WTC11 (cell line): ENCODE data around the gene DHRSX. TPM values are rescaled to one million over a fixed set of nuclear protein-coding genes. Genes with fewer than 3 reads are reported as not detected.
"Not testable (repeated sequence)": the region's sequence is repeated elsewhere in the genome, so short reads cannot be mapped to it uniquely, and the experiment has no call there.

ENCODE experiments used
- ATAC-seq: fragments of 200-7000 bp; cut with Tn5 transposase; 2 replicates; pipeline ENCODE4 v1.10.0; 2021; ENCODE audit warnings: mild to moderate bottlenecking, moderate library complexity
- CTCF ChIA-PET: fragments of 300-600 bp; sonication (Branson Sonifier 250); formaldehyde crosslinking; loops from one replicate; lab custom pipeline; 2021; ENCODE audit warnings: antibody characterized with exemption; lab: Charles Lee
- POLR2A ChIA-PET: fragments of 350-600 bp; sonication (Branson Sonifier 250); formaldehyde crosslinking; loops from one replicate; lab custom pipeline; 2021; ENCODE audit warnings: antibody characterized with exemption; lab: Charles Lee
- DNase-seq: peaks from one replicate; pipeline ENCODE4 v3.0.0; 2021; ENCODE audit warnings: low spot score
- H3K27ac Mint-ChIP-seq: 2 replicates; pipeline ENCODE4 v1.8.0; 2021; ENCODE audit warnings: mixed read lengths
- H3K27me3 Mint-ChIP-seq: 2 replicates; pipeline ENCODE4 v1.8.0; 2021; ENCODE audit warnings: low read depth, mild to moderate bottlenecking, moderate library complexity, mixed read lengths
- H3K36me3 Mint-ChIP-seq: 2 replicates; pipeline ENCODE4 v1.8.0; 2021; ENCODE audit warnings: mixed read lengths
- H3K4me1 Mint-ChIP-seq: 2 replicates; pipeline ENCODE4 v1.8.0; 2022; ENCODE audit warnings: mixed read lengths
- H3K4me3 Mint-ChIP-seq: 2 replicates; pipeline ENCODE4 v1.8.0; 2021; ENCODE audit warnings: mild to moderate bottlenecking, moderate library complexity, mixed read lengths
- H3K9me3 Mint-ChIP-seq: 2 replicates; pipeline ENCODE4 v1.8.0; 2021; ENCODE audit warnings: mixed read lengths
- EMX1 ChIP-seq: fragments of 250-450 bp; sonication (Bioruptor Pico); IDR thresholded peaks from 2 replicates; pipeline ENCODE4 v1.8.0; 2021; ENCODE audit warnings: mild to moderate bottlenecking
- ESRRA ChIP-seq: sonication (generic); formaldehyde crosslinking; IDR thresholded peaks from 2 replicates; pipeline ENCODE4 v1.8.1; 2022; ENCODE audit warnings: mild to moderate bottlenecking, missing genetic modification reagents, borderline replicate concordance
- GRHL2 ChIP-seq: fragments of 250-450 bp; sonication (Bioruptor Pico); IDR thresholded peaks from 2 replicates; pipeline ENCODE4 v1.8.0; 2022; ENCODE audit warnings: mild to moderate bottlenecking, moderate library complexity; ENCODE audit not compliant: insufficient replicate concordance, severe bottlenecking
- NFE2L1 ChIP-seq: sonication (generic); formaldehyde crosslinking; IDR thresholded peaks from 2 replicates; pipeline ENCODE4 v1.8.1; 2023; ENCODE audit warnings: missing genetic modification reagents
- NFYB ChIP-seq: sonication (generic); formaldehyde crosslinking; conservative IDR thresholded peaks from 2 replicates; pipeline ENCODE4 v1.8.0; 2022; ENCODE audit warnings: low read depth, missing genetic modification reagents
- TCF7 ChIP-seq: sonication (generic); formaldehyde crosslinking; IDR thresholded peaks from 2 replicates; pipeline ENCODE4 v1.8.0; 2022; ENCODE audit warnings: mild to moderate bottlenecking, low read depth, missing genetic modification reagents, moderate library complexity
- ZNF219 ChIP-seq: sonication (generic); formaldehyde crosslinking; IDR thresholded peaks from 2 replicates; pipeline ENCODE4 v1.8.0; 2023; ENCODE audit warnings: missing genetic modification reagents, mild to moderate bottlenecking, borderline replicate concordance
- ZNF317 ChIP-seq: sonication (generic); formaldehyde crosslinking; IDR thresholded peaks from 2 replicates; pipeline ENCODE4 v1.8.1; 2023; ENCODE audit warnings: low read depth, mild to moderate bottlenecking, moderate library complexity, missing genetic modification reagents, borderline replicate concordance
- ZNF416 ChIP-seq: fragments of 250-450 bp; sonication (Bioruptor Pico); IDR thresholded peaks from 2 replicates; pipeline ENCODE4 v1.9.0; 2021; ENCODE audit warnings: mild to moderate bottlenecking, inconsistent platforms
- total RNA-seq: library from RNA; stranded (reverse); gene quantifications from 3 replicates; pipeline ENCODE4 v1.2.3, GENCODE V29; 2021
- TF ChIP-seq, protein P1 (sequence below): sonication (generic); formaldehyde crosslinking; IDR thresholded peaks from 2 replicates; pipeline ENCODE4 v1.8.1; 2023; ENCODE audit warnings: mild to moderate bottlenecking, missing genetic modification reagents
- TF ChIP-seq, protein P2 (sequence below): sonication (generic); formaldehyde crosslinking; IDR thresholded peaks from 2 replicates; pipeline ENCODE4 v1.8.1; 2023; ENCODE audit warnings: mild to moderate bottlenecking, missing genetic modification reagents, borderline replicate concordance
- TF ChIP-seq, protein P3 (sequence below): fragments of 250-450 bp; sonication (Bioruptor Pico); IDR thresholded peaks from 2 replicates; pipeline ENCODE4 v1.9.0; 2021; ENCODE audit warnings: moderate library complexity, mild to moderate bottlenecking, inconsistent platforms, borderline replicate concordance
- TF ChIP-seq, protein P4 (sequence below): sonication (generic); formaldehyde crosslinking; IDR thresholded peaks from 2 replicates; pipeline ENCODE4 v1.8.1; 2023; ENCODE audit warnings: mild to moderate bottlenecking, missing genetic modification reagents, moderate library complexity
- TF ChIP-seq, protein P5 (sequence below): sonication (generic); formaldehyde crosslinking; IDR thresholded peaks from 2 replicates; pipeline ENCODE4 v1.8.1; 2022; ENCODE audit warnings: missing genetic modification reagents, borderline replicate concordance

Gene DHRSX
- total RNA-seq, 1 experiment from 2014 or later = 28.2 TPM

DNA sequence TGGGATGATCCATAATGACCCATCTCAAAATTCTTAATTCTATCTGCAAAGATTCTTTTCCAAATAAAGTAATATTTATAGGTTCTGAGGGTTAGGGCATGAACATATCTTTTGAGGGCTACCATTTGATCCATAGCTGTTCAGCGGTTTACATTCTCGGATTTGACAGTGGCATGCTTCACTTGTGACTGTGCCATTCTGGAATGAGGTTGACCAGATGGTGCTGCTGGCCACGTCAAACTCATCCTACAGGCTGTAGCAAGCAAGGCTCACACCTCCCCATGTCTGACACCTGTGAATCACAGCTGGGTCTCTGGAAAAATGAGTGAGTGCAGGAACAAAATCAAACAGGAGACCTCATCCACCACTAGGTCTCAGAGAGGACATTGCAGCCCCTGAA, 280.5 kb downstream of the DHRSX start (continued):
- TF ChIP-seq EMX1 (CRISPR knock-in tag) (no peak), TCF7 (CRISPR knock-in tag) (no peak), ZNF219 (CRISPR knock-in tag) (no peak), ZNF416 (CRISPR knock-in tag) (no peak), GRHL2 (no peak), NFE2L1 (CRISPR knock-in tag) (no peak), ESRRA (no peak), NFYB (no peak), ZNF317 (CRISPR knock-in tag) (no peak)
- TF ChIP-seq, protein P1, sequence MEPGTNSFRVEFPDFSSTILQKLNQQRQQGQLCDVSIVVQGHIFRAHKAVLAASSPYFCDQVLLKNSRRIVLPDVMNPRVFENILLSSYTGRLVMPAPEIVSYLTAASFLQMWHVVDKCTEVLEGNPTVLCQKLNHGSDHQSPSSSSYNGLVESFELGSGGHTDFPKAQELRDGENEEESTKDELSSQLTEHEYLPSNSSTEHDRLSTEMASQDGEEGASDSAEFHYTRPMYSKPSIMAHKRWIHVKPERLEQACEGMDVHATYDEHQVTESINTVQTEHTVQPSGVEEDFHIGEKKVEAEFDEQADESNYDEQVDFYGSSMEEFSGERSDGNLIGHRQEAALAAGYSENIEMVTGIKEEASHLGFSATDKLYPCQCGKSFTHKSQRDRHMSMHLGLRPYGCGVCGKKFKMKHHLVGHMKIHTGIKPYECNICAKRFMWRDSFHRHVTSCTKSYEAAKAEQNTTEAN (CRISPR knock-in tag) = no peak
- TF ChIP-seq, protein P2, sequence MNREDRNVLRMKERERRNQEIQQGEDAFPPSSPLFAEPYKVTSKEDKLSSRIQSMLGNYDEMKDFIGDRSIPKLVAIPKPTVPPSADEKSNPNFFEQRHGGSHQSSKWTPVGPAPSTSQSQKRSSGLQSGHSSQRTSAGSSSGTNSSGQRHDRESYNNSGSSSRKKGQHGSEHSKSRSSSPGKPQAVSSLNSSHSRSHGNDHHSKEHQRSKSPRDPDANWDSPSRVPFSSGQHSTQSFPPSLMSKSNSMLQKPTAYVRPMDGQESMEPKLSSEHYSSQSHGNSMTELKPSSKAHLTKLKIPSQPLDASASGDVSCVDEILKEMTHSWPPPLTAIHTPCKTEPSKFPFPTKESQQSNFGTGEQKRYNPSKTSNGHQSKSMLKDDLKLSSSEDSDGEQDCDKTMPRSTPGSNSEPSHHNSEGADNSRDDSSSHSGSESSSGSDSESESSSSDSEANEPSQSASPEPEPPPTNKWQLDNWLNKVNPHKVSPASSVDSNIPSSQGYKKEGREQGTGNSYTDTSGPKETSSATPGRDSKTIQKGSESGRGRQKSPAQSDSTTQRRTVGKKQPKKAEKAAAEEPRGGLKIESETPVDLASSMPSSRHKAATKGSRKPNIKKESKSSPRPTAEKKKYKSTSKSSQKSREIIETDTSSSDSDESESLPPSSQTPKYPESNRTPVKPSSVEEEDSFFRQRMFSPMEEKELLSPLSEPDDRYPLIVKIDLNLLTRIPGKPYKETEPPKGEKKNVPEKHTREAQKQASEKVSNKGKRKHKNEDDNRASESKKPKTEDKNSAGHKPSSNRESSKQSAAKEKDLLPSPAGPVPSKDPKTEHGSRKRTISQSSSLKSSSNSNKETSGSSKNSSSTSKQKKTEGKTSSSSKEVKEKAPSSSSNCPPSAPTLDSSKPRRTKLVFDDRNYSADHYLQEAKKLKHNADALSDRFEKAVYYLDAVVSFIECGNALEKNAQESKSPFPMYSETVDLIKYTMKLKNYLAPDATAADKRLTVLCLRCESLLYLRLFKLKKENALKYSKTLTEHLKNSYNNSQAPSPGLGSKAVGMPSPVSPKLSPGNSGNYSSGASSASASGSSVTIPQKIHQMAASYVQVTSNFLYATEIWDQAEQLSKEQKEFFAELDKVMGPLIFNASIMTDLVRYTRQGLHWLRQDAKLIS (CRISPR knock-in tag) = no peak
- TF ChIP-seq, protein P3, sequence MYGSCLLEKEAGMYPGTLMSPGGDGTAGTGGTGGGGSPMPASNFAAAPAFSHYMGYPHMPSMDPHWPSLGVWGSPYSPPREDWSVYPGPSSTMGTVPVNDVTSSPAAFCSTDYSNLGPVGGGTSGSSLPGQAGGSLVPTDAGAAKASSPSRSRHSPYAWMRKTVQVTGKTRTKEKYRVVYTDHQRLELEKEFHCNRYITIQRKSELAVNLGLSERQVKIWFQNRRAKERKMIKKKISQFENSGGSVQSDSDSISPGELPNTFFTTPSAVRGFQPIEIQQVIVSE (CRISPR knock-in tag) = no peak
- TF ChIP-seq, protein P4, sequence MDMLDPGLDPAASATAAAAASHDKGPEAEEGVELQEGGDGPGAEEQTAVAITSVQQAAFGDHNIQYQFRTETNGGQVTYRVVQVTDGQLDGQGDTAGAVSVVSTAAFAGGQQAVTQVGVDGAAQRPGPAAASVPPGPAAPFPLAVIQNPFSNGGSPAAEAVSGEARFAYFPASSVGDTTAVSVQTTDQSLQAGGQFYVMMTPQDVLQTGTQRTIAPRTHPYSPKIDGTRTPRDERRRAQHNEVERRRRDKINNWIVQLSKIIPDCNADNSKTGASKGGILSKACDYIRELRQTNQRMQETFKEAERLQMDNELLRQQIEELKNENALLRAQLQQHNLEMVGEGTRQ (CRISPR knock-in tag) = no peak

DNA sequence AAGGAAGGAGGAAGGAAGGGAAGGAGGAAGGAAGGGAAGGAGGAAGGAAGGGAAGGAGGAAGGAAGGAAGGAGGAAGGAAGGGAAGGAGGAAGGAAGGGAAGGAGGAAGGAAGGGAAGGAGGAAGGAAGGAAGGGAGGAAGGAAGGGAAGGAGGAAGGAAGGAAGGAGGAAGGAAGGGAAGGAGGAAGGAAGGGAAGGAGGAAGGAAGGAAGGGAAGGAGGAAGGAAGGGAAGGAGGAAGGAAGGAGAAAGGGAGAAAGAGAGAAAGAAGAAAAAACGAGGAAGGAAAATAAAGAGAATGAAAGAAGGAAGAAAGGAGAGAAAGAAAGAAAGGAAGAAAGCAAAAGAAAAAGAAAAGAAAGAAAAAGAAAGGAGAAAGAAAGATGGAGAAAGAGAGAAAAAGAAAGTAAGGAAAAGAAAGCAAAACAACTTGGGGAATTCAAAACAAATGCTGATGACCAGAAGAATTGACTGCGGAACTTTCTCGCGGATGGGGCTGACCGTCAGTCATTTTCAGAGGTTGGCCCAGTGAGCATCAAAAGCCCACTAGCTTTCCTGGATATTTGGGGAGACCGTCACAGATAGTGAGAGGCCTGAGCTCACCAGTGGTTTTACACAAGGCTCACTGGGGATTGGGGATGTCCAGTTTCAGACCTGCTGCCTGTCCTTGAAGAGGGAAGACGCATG, 286.5 kb downstream of the DHRSX start:
- H3K27ac Mint-ChIP-seq, ATAC-seq, POLR2A ChIA-PET, DNase-seq, H3K4me1 Mint-ChIP-seq, H3K4me3 Mint-ChIP-seq, CTCF ChIA-PET, H3K27me3 Mint-ChIP-seq: not testable (repeated sequence)
- peaks cover 56% of the 10 kb centered on the region for H3K36me3 Mint-ChIP-seq
- TF ChIP-seq, protein P5, sequence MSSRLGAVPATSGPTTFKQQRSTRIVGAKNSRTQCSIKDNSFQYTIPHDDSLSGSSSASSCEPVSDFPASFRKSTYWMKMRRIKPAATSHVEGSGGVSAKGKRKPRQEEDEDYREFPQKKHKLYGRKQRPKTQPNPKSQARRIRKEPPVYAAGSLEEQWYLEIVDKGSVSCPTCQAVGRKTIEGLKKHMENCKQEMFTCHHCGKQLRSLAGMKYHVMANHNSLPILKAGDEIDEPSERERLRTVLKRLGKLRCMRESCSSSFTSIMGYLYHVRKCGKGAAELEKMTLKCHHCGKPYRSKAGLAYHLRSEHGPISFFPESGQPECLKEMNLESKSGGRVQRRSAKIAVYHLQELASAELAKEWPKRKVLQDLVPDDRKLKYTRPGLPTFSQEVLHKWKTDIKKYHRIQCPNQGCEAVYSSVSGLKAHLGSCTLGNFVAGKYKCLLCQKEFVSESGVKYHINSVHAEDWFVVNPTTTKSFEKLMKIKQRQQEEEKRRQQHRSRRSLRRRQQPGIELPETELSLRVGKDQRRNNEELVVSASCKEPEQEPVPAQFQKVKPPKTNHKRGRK (CRISPR knock-in tag) = peak; percentile 94
- peaks cover 53% of the 10 kb centered on the region for H3K9me3 Mint-ChIP-seq

DNA sequence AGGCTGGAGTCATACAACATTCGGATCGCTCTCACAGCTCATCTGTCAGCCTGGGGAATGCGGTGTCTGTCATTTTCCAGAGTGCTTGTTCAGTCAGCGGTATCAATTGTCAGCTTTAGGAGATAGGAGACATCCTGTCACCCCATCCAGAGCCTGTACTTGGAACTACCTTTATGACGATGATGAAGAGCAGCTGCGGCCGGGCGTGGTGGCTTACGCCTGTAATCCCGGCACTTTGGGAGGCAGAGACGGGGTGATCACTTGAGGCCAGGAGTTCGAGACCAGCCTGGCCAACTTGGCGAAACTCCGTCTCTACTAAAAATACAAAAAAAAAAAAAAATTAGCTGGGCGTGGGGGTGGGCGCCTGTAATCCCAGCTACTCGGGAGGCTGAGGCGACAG, 289.1 kb downstream of the DHRSX start:
- POLR2A ChIA-PET = not testable (repeated sequence)
- H3K36me3 Mint-ChIP-seq = peaks cover 33% of the 10 kb centered on the region

More for the DNA sequence above, 289.1 kb downstream of the DHRSX start:
- H3K27ac Mint-ChIP-seq, CTCF ChIA-PET, H3K27me3 Mint-ChIP-seq, H3K4me3 Mint-ChIP-seq, ATAC-seq, H3K4me1 Mint-ChIP-seq, DNase-seq: not testable (repeated sequence)
- H3K9me3 Mint-ChIP-seq = peaks cover 31% of the 10 kb centered on the region
